ENCODE results near the gene GRHL3. TPM values are rescaled to one million over a fixed set of nuclear protein-coding genes. Genes with fewer than 3 reads are reported as not detected.
"Not testable (repeated sequence)": the region's sequence is repeated elsewhere in the genome, so short reads cannot be mapped to it uniquely, and the experiment has no call there.

Gene GRHL3
- total RNA-seq = 3.6 and 9.9 TPM in 2 replicates

DNA sequence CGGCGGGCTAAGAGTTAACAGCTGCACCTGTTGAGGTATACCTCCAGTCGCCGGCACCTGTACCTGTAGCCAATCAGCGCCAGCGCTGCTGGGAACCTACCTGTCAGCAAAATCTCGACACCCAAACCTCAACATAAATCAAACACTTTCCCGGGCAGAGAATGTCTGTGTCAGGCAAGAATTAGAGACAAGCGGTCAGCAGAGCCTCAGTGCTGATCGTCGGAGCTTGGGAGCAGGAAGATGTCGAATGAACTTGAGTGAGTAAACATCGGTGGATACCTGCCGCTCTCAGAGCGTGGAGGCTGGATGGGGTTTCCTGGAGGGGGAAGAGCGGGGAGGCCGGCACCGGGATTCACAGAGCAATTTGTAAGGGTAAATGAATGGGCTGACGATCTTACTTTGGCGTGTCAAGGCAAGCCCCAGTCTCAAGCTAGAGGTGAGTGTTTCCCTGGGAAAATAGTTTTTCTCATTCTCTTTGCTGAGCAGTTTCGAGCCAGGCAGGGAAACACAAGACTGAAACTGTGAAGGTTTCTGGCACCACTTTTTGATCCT is at the start of gene GRHL3:
Gene GRHL3, plus strand, starts transcription at position 46 of the 552 bp plus-strand sequence. Its CDS starts 195 bp downstream, at position 241.
- peak within 1 kb of the TSS; percentile 41 for H3K4me3 ChIP-seq (ENCODE audit: low read depth, low read length)
- DNase-seq (ENCODE audit: low read depth) = no peak
- TF ChIP-seq, protein P1, sequence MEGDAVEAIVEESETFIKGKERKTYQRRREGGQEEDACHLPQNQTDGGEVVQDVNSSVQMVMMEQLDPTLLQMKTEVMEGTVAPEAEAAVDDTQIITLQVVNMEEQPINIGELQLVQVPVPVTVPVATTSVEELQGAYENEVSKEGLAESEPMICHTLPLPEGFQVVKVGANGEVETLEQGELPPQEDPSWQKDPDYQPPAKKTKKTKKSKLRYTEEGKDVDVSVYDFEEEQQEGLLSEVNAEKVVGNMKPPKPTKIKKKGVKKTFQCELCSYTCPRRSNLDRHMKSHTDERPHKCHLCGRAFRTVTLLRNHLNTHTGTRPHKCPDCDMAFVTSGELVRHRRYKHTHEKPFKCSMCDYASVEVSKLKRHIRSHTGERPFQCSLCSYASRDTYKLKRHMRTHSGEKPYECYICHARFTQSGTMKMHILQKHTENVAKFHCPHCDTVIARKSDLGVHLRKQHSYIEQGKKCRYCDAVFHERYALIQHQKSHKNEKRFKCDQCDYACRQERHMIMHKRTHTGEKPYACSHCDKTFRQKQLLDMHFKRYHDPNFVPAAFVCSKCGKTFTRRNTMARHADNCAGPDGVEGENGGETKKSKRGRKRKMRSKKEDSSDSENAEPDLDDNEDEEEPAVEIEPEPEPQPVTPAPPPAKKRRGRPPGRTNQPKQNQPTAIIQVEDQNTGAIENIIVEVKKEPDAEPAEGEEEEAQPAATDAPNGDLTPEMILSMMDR (conservative IDR thresholded peaks at IDR 0.05; ENCODE audit: low read depth, low read length) = no peak

DNA sequence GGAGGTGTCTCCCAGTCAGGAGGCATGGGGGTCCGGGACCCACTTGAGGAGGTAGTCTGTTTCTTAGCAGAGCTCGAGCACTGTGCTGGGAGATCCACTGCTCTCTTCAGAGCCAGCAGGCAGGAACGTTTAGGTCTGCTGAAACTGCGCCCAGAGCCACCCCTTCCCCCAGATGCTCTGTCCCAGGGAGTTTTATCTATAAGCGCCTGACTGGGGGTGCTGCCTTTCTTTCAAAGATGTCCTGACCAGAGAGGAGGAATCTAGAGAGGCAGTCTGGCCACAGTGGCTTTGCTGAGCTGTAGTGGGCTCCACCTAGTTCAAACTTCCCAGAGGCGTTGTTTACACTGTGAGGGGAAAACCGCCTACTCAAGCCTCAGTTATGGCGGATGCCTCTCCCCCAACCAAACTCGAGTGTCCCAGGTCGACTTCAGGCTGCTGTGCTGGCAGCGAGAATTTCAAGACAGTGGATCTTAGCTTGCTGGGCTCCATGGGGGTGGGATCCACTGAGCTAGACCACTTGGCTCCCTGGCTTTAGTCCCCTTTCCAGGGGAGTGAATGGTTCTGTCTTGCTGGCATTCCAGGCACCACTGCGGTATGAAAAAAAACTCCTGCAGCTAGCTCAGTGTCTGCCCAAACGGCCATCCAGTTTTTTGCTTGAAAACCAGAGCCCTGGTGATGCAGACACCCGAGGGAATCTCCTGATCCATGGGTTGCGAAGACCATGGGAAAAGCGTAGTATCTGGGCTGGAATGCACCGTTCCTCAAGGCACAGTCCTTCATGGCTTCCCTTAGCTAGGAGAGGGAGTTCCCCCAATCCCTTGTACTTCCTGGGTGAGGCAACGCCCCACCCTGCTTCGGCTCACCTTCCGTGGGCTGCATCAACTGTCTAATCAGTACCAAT is 44.7 kb upstream of the GRHL3 start:
- DNase-seq (ENCODE audit: low read depth); H3K4me3 ChIP-seq (ENCODE audit: low read depth, low read length): not testable (repeated sequence)

DNA sequence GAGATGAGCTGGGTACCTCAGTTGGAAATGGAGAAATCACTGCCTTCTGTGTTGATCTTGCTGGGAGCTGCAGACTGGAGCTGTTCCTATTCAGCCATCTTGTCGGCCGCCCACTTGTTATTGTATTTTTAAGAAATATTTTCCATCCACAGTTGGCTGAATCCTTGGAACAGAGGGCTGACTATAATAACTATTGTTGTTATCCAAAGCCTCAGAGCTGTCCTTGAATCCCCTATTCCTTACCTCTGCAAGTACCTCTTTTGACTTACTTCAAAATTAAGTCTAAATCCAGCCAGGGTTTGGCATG is 44.1 kb upstream of the GRHL3 start:
- no peak overlapping the region for H3K4me3 ChIP-seq (ENCODE audit: low read depth, low read length)
- DNase-seq (ENCODE audit: low read depth) = no peak
- TF ChIP-seq, protein P1 (conservative IDR thresholded peaks at IDR 0.05; ENCODE audit: low read depth, low read length) = no peak

DNA sequence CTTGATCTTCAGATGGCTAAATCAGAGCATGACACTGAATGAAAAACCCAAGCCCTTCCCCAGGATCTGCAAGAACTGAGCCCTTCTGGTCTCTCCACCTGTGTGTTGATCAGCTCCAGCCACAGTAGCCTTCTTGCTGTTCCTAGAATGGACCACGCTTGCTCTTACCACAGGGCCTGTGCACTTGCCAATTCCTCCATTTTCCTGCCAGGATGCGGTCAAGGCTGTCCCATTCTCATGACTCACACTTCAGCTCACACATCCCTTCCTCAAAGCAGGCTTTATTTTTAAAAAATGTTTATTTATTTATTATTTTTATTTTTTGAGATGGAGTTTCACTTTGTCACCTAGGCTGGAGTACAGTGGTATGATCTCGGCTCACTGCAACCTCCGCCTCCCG is 43.6 kb upstream of the GRHL3 start:
- no peak overlapping the region for H3K4me3 ChIP-seq (ENCODE audit: low read depth, low read length)
- DNase-seq (ENCODE audit: low read depth) = no peak
- TF ChIP-seq, protein P1 (conservative IDR thresholded peaks at IDR 0.05; ENCODE audit: low read depth, low read length) = no peak

DNA sequence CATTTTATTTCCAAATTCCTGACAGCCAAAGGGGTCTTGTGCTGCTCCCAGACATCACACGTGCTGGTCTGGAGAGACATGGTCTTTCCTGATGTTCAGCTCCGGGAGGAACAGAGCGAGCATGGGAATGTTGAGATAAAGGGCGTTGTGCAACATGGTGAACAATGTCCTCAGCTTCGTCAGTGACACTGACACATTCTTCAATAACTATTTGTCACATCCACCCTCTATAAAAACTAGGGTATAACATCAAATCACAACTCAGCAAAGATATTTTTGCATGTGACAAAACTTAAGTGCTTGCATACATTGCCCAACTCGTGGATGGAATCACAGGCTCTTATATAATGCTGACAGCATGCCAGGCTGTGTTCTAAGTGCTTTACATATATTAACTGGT is 42.4 kb upstream of the GRHL3 start:
- no peak overlapping the region for H3K4me3 ChIP-seq (ENCODE audit: low read depth, low read length)
- DNase-seq (ENCODE audit: low read depth) = no peak
- TF ChIP-seq, protein P1 (conservative IDR thresholded peaks at IDR 0.05; ENCODE audit: low read depth, low read length) = no peak

DNA sequence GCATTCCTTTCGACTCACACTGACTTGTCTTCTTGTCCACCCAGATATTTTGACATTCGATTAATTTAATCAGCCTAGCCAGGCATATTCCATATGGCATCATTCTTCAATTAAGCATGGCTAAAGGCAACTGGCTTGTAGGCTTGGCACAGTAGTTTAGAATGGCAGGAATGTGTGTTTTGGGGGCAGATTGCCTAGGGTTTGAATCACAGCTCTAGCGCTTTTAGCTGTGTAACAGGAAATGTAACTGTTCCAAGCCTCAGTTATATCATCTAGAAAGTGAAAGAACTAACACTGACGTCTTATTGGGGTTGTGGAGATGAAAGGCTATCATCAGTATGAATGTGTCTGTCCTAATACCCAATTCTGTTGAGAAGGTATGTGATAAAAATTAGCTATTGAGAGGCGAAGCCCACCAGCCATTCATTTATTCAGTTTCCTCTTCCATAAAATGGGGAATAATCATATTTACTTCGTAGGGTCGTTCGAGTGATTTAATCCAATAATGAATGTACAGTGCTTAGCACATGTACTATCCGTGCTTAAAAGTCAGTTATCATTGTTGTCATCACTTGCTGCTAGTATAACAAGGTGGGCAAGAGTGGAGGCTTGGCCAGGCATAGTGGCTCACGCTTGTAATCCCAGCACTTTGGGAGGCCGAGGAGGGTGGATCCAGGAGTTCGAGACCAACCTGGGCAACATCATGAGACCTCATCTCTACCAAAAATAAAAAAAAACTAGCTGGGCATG is 41.6 kb upstream of the GRHL3 start:
- TF ChIP-seq, protein P1 (conservative IDR thresholded peaks at IDR 0.05; ENCODE audit: low read depth, low read length) = no peak
- DNase-seq (ENCODE audit: low read depth) = no peak
- no peak overlapping the region for H3K4me3 ChIP-seq (ENCODE audit: low read depth, low read length)

DNA sequence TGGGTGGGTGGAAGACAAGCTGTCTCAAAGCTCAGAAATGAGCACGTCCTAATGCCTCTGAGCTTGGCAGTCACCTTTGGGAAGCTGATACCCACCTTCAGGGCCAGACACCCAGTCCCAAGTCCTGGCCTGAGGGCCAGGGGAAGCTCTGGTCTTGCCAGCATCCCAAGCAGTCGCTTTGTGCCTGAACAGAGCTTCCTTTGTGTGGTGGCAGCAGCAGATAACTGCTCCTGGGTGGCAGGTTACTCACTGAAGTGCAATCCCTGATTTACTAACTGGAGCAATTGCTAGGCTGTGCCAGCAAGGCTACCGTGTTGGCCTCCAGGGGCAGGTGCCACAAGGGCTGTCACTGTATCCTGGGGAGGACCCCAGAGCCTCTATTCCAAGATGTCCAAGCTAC is 40.4 kb upstream of the GRHL3 start:
- no peak overlapping the region for H3K4me3 ChIP-seq (ENCODE audit: low read depth, low read length)
- TF ChIP-seq, protein P1 (conservative IDR thresholded peaks at IDR 0.05; ENCODE audit: low read depth, low read length) = no peak
- DNase-seq (ENCODE audit: low read depth) = no peak

Data from epithelial cell of proximal tubule (primary cell).